SK-N-SH (cell line): ENCODE data around the gene ANO2. TPM values are rescaled to one million over a fixed set of nuclear protein-coding genes. Genes with fewer than 3 reads are reported as not detected.

Experiments
- CTCF ChIA-PET: fragments of 300-600, 350-600 bp; formaldehyde crosslinking; extraction: SDS; loops from one replicate; lab custom pipeline; 2021; lab: Yijun Ruan, JAX
- POLR2A ChIA-PET: fragments of 350-600 bp; sonication (Branson Sonifier 250); formaldehyde crosslinking; extraction: SDS; loops from one replicate; lab custom pipeline; 2020; ENCODE audit warnings: antibody characterized with exemption, inconsistent platforms; lab: Yijun Ruan, JAX
- DNase-seq: peaks from one replicate; pipeline ENCODE4 v3.0.0; 2012
- H2AFZ ChIP-seq: fragments of 200-600 bp; sonication (generic); 2 replicates; pipeline ENCODE4 v1.8.1; 2016; ENCODE audit warnings: antibody characterized with exemption, mild to moderate bottlenecking, low read depth
- H3F3A ChIP-seq: fragments of 200-600 bp; sonication (generic); replicated peaks from 2 replicates; pipeline ENCODE3; 2016; ENCODE audit warnings: antibody characterized with exemption, mild to moderate bottlenecking; ENCODE audit not compliant: insufficient read depth
- H3K27ac ChIP-seq, 2 experiments: fragments of 200-500 bp in 1 of 2; fragments of 200-600 bp in 1 of 2; sonication (Bioruptor generic) in 1 of 2; sonication (generic), shearing (Covaris generic) in 1 of 2; 2 replicates each; pipeline versions ENCODE4 v1.5.1 to v1.6.1; 2014 to 2016; ENCODE audit warnings: low read depth in 2 of 2, inconsistent platforms in 1 of 2, low read length in 1 of 2, mild to moderate bottlenecking in 1 of 2, mixed read lengths in 1 of 2
- H3K27me3 ChIP-seq: fragments of 200-600 bp; sonication (generic), shearing (Covaris generic); 2 replicates; pipeline ENCODE4 v1.6.1; 2016; ENCODE audit warnings: mixed run types; ENCODE audit not compliant: insufficient read depth
- H3K36me3 ChIP-seq, 2 experiments: fragments of 200-500 bp in 1 of 2; fragments of 200-600 bp in 1 of 2; sonication (Bioruptor generic) in 1 of 2; sonication (generic) in 1 of 2; replicated peaks in 1 of 2; 2 replicates each; pipeline versions ENCODE3 to v1.5.1; 2014 to 2016; ENCODE audit warnings: low read length in 1 of 2, mild to moderate bottlenecking in 1 of 2; ENCODE audit not compliant: insufficient read depth in 2 of 2, control insufficient read depth in 1 of 2
- H3K4me1 ChIP-seq, 2 experiments: fragments of 200-500 bp in 1 of 2; fragments of 200-600 bp in 1 of 2; sonication (Bioruptor generic) in 1 of 2; sonication (generic), shearing (Covaris generic) in 1 of 2; 2 replicates each; pipeline versions ENCODE4 v1.5.1 to v1.6.1; 2014 to 2016; ENCODE audit warnings: low read depth in 1 of 2, low read length in 1 of 2, mixed run types in 1 of 2; ENCODE audit not compliant: insufficient read depth in 2 of 2, control insufficient read depth in 1 of 2
- H3K4me2 ChIP-seq: fragments of 200-600 bp; sonication (generic), shearing (Covaris generic); 2 replicates; pipeline ENCODE4 v1.6.1; 2017; ENCODE audit warnings: mixed run types
- H3K4me3 ChIP-seq, 2 experiments: fragments of 200-500 bp in 1 of 2; fragments of 200-600 bp in 1 of 2; sonication (Bioruptor generic) in 1 of 2; sonication (generic), shearing (Covaris generic) in 1 of 2; 2 replicates each; pipeline versions ENCODE4 v1.5.1 to v1.8.1; 2014 to 2016; ENCODE audit warnings: low read depth in 2 of 2, inconsistent platforms in 1 of 2, low read length in 1 of 2, mild to moderate bottlenecking in 1 of 2, mixed read lengths in 1 of 2, moderate library complexity in 1 of 2
- H3K79me2 ChIP-seq: fragments of 200-600 bp; sonication (generic); 2 replicates; pipeline ENCODE4 v1.8.1; 2017; ENCODE audit warnings: mild to moderate bottlenecking; ENCODE audit not compliant: insufficient read depth
- H3K9ac ChIP-seq: fragments of 200-600 bp; sonication (generic); 2 replicates; pipeline ENCODE4 v1.6.1; 2017; ENCODE audit warnings: mixed run types
- H3K9me2 ChIP-seq: fragments of 200-600 bp; sonication (generic); 2 replicates; pipeline ENCODE4 v1.6.1; 2017; ENCODE audit warnings: mixed run types
- H3K9me3 ChIP-seq: fragments of 200-600 bp; sonication (generic); 2 replicates; pipeline ENCODE4 v1.6.1; 2017; ENCODE audit warnings: mixed run types, mild to moderate bottlenecking, moderate library complexity
- H4K20me1 ChIP-seq: fragments of 200-600 bp; sonication (generic); 2 replicates; pipeline ENCODE4 v1.6.1; 2017; ENCODE audit warnings: mild to moderate bottlenecking, mixed run types; ENCODE audit not compliant: insufficient read depth
- ELF1 ChIP-seq: IDR thresholded peaks from 2 replicates; pipeline ENCODE4 v1.4.0; 2012
- EP300 ChIP-seq, 2 experiments: IDR thresholded peaks; 2 replicates each; pipeline versions ENCODE4 v1.4.0 to v1.6.1; 2012; ENCODE audit warnings: borderline replicate concordance in 1 of 2, low read depth in 1 of 2, low read length in 1 of 2
- GATA2 ChIP-seq: sonication (generic); formaldehyde crosslinking; IDR thresholded peaks from 2 replicates; pipeline ENCODE4 v1.5.0; 2020; ENCODE audit warnings: mild to moderate bottlenecking, missing genetic modification reagents
- JUND ChIP-seq: IDR thresholded peaks from 2 replicates; pipeline ENCODE4 v1.4.0; 2012
- PBX3 ChIP-seq: IDR thresholded peaks from 2 replicates; pipeline ENCODE4; 2012
- POLR2AphosphoS5 ChIP-seq: IDR thresholded peaks from 2 replicates; pipeline ENCODE4 v1.6.1; 2012; ENCODE audit warnings: low read depth, low read length
- USF1 ChIP-seq: IDR thresholded peaks from 2 replicates; pipeline ENCODE4 v1.4.0; 2012; ENCODE audit warnings: low read depth, borderline replicate concordance
- YY1 ChIP-seq: IDR thresholded peaks from 2 replicates; pipeline ENCODE4 v1.4.0; 2012; ENCODE audit warnings: low read depth, mild to moderate bottlenecking
- ZBTB33 ChIP-seq: IDR thresholded peaks from 2 replicates; pipeline ENCODE4 v1.4.0; 2012; ENCODE audit warnings: low read depth, borderline replicate concordance
- WGBS: methylation state at CpG from one replicate; pipeline ENCODE4 v1.1.6; 2017; ENCODE audit warnings: low lambda C conversion rate; 5-methylcytosine and 5-hydroxymethylcytosine counted together
- polyA plus RNA-seq, 3 experiments: library from polyadenylated mRNA; depleted of rRNA; stranded (reverse); fragments of >200 nt; gene quantifications; 2 replicates each; pipeline ENCODE4 v1.2.3, GENCODE V29; 2012
- TF ChIP-seq, protein P1 (sequence below): fragments of 150-350 bp; IDR thresholded peaks from 2 replicates; pipeline ENCODE4 v1.6.1; 2016; ENCODE audit warnings: mild to moderate bottlenecking, low read depth, low read length

ANO2 gene
- polyA plus RNA-seq, 1 of the 3 experiments (the other 2 are of a cell fraction) = not detected

DNA sequence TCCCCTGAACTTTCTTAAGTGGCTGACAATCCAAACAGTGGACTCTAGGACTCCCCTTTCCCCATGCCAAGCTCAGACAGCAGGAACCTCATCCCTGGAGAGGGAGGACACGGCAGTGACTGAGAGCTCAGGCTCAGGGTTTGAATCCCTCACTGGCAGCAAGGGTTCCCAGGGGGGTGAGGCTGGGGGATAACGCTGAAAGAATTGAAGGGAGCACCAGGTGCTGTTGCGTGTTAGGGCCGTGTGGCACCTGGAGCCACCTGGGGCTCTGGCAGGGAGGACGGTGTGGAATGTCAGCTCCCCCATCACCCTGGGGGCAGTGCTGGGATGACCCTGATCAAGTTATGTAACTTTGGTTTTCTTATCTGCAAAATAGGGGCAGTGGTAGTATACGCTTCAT is 40.1 kb downstream of the ANO2 start:
- H2AFZ ChIP-seq = no peak overlapping the region
- H3K4me1 ChIP-seq = no peaks in the 10 kb centered on the region
- TF ChIP-seq USF1 (no peak), JUND (no peak), ZBTB33 (no peak), PBX3 (no peak), ELF1 (no peak), POLR2AphosphoS5 (no peak)
- TF ChIP-seq, protein P1, sequence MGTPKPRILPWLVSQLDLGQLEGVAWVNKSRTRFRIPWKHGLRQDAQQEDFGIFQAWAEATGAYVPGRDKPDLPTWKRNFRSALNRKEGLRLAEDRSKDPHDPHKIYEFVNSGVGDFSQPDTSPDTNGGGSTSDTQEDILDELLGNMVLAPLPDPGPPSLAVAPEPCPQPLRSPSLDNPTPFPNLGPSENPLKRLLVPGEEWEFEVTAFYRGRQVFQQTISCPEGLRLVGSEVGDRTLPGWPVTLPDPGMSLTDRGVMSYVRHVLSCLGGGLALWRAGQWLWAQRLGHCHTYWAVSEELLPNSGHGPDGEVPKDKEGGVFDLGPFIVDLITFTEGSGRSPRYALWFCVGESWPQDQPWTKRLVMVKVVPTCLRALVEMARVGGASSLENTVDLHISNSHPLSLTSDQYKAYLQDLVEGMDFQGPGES = no peak
- TF ChIP-seq, all 33 proteins: peak for 0
- H3K9me2 ChIP-seq = no peaks in the 10 kb centered on the region
- POLR2A ChIA-PET = no interaction called here
- H3F3A ChIP-seq = no peaks in the 10 kb centered on the region
- H3K27ac ChIP-seq = no peak overlapping the region
- H4K20me1 ChIP-seq = no peaks in the 10 kb centered on the region
- H3K4me3 ChIP-seq = no peak overlapping the region
- 11% methylated on average over 6 of the region's 6 CpGs for WGBS
- H3K36me3 ChIP-seq = no peaks in the 10 kb centered on the region
- DNase-seq = no peak
- H3K9ac ChIP-seq = no peak overlapping the region
- H3K27me3 ChIP-seq = peaks cover 16% of the 10 kb centered on the region; the same call in 1 of the 2 replicates
- H3K79me2 ChIP-seq = no peaks in the 10 kb centered on the region
- CTCF ChIA-PET = interaction anchor here (0.9 kb wide), 1 partner anchor 10 kb away, joined by 3 read pairs; no protein-coding TSS in a partner anchor
- no peaks in the 10 kb centered on the region for H3K9me3 ChIP-seq
- H3K4me2 ChIP-seq = no peak overlapping the region

- TF ChIP-seq GATA2 (CRISPR knock-in tag) (no peak), EP300 (IDR thresholded peaks at IDR 0.05; ENCODE audit: borderline replicate concordance in 1 of 2, low read depth in 1 of 2, low read length in 1 of 2) (no peak), YY1 (no peak)
- TF ChIP-seq, protein P1 = no peak
- no peaks in the 10 kb centered on the region for H3K4me1 ChIP-seq
- no peak overlapping the region for H2AFZ ChIP-seq
- H3K9me3 ChIP-seq = no peaks in the 10 kb centered on the region
- CTCF ChIA-PET = interaction anchor here (0.9 kb wide), 1 partner anchor 11 kb away, joined by 3 read pairs; no protein-coding TSS in a partner anchor
- H4K20me1 ChIP-seq = no peaks in the 10 kb centered on the region
- no peak overlapping the region for H3K4me2 ChIP-seq
- H3K79me2 ChIP-seq = no peaks in the 10 kb centered on the region
- 23% methylated on average over 11 of the region's 11 CpGs for WGBS
- no peaks in the 10 kb centered on the region for H3F3A ChIP-seq
- peaks cover 17% of the 10 kb centered on the region; the same call in 1 of the 2 replicates for H3K27me3 ChIP-seq
- POLR2A ChIA-PET = no interaction called here
- no peaks in the 10 kb centered on the region for H3K36me3 ChIP-seq
- no peak overlapping the region for H3K4me3 ChIP-seq
- no peak overlapping the region for H3K27ac ChIP-seq
- H3K9ac ChIP-seq = no peak overlapping the region
- DNase-seq = no peak
- H3K9me2 ChIP-seq = no peaks in the 10 kb centered on the region
These were observed 40.6 kb downstream of the ANO2 start for GRCh38 chr12:5904441-5904840.
